GM18867 (cell line): ENCODE measurements around the gene TTLL5.

Experiments used
- ATAC-seq: cut with Tn5 transposase; IDR thresholded peaks from one replicate; pipeline ENCODE4 v1.9.1; 2021; ENCODE audit warnings: mild to moderate bottlenecking, moderate library complexity; ENCODE audit not compliant: unreplicated experiment

TTLL5 gene

GRCh38 chr14:75860561-75861160 lies 199.6 kb downstream of the TTLL5 start:
- no peak for ATAC-seq

GRCh38 chr14:75861161-75861621 lies 200.1 kb downstream of the TTLL5 start:
- ATAC-seq, result no peak

- no peak for ATAC-seq
Observed at GRCh38 chr14:75863221-75863620, 202.2 kb downstream of the TTLL5 start.

- ATAC-seq, result no peak
Observed at GRCh38 chr14:75864352-75864751, 203.3 kb downstream of the TTLL5 start.

GRCh38 chr14:75865531-75865930 lies 204.5 kb downstream of the TTLL5 start:
- no peak for ATAC-seq

- ATAC-seq, result no peak
Observed at GRCh38 chr14:75866970-75867369, 205.9 kb downstream of the TTLL5 start.

GRCh38 chr14:75871181-75871880 lies 210.3 kb downstream of the TTLL5 start:
- ATAC-seq, result no peak

GRCh38 chr14:75875958-75876357 lies 214.9 kb downstream of the TTLL5 start:
- peak; percentile 99 for ATAC-seq

- ATAC-seq, result no peak
Observed at GRCh38 chr14:75876530-75876929, 215.5 kb downstream of the TTLL5 start.

- no peak for ATAC-seq
Observed at GRCh38 chr14:75877292-75877691, 216.2 kb downstream of the TTLL5 start.

- no peak for ATAC-seq
Observed at GRCh38 chr14:75877884-75878283, 216.8 kb downstream of the TTLL5 start.

GRCh38 chr14:75879031-75879430 lies 218.0 kb downstream of the TTLL5 start:
- ATAC-seq, result no peak

- no peak for ATAC-seq
Observed at GRCh38 chr14:75880512-75880911, 219.5 kb downstream of the TTLL5 start.

GRCh38 chr14:75881994-75882393 lies 220.9 kb downstream of the TTLL5 start:
- no peak for ATAC-seq

- no peak for ATAC-seq
Observed at GRCh38 chr14:75884198-75884611, 223.2 kb downstream of the TTLL5 start.

GRCh38 chr14:75885829-75886228 lies 224.8 kb downstream of the TTLL5 start:
- no peak for ATAC-seq

- no peak for ATAC-seq
Observed at GRCh38 chr14:75886636-75887348, 225.7 kb downstream of the TTLL5 start.

- ATAC-seq, result no peak
Observed at GRCh38 chr14:75888945-75889344, 227.9 kb downstream of the TTLL5 start.

- ATAC-seq, result no peak
Observed at GRCh38 chr14:75896341-75896740, 235.3 kb downstream of the TTLL5 start.

- no peak for ATAC-seq
Observed at GRCh38 chr14:75904311-75904710, 243.3 kb downstream of the TTLL5 start.

GRCh38 chr14:75905147-75905904 lies 244.3 kb downstream of the TTLL5 start:
- no peak for ATAC-seq
